ENCODE data around the gene MACROD2.

DNA sequence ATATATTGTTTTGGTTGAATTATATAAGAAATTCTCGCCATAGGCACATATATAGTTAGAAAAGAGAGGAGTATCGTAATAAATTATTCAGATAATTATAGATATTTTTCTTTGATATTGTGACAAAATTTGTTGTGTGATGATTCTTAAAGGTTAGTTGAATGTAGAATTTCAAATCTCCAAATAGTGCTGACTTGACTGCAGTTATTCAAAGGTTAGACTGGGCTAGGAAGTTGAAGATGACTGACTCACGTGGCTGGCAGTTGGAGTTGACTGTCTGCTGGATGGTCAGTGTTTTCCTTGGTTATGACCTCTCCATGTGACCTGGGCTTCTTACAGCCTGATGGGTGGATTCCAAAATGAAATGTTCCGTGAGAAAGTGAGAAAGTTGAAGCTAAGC, 286.8 kb downstream of the MACROD2 start:
- no peak for TF ChIP-seq POLR2A (IDR thresholded peaks at IDR 0.05)
- TF ChIP-seq, protein P1, sequence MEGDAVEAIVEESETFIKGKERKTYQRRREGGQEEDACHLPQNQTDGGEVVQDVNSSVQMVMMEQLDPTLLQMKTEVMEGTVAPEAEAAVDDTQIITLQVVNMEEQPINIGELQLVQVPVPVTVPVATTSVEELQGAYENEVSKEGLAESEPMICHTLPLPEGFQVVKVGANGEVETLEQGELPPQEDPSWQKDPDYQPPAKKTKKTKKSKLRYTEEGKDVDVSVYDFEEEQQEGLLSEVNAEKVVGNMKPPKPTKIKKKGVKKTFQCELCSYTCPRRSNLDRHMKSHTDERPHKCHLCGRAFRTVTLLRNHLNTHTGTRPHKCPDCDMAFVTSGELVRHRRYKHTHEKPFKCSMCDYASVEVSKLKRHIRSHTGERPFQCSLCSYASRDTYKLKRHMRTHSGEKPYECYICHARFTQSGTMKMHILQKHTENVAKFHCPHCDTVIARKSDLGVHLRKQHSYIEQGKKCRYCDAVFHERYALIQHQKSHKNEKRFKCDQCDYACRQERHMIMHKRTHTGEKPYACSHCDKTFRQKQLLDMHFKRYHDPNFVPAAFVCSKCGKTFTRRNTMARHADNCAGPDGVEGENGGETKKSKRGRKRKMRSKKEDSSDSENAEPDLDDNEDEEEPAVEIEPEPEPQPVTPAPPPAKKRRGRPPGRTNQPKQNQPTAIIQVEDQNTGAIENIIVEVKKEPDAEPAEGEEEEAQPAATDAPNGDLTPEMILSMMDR (IDR thresholded peaks at IDR 0.05) = no peak
